Measurements from ENCODE around the gene SOCS6. TPM values are rescaled to one million over a fixed set of nuclear protein-coding genes. Genes with fewer than 3 reads are reported as not detected.

The SOCS6 gene
- total and polyA plus RNA-seq, 2 experiments from 2014 or later = 4.4 to 13.3 TPM

- TF ChIP-seq CTCF (conservative IDR thresholded peaks at IDR 0.05; ENCODE audit: low read depth in 2 of 2) = no peak
Measured at GRCh38 chr18:70293166-70293565, 4.3 kb downstream of the SOCS6 start (continued).

DNA sequence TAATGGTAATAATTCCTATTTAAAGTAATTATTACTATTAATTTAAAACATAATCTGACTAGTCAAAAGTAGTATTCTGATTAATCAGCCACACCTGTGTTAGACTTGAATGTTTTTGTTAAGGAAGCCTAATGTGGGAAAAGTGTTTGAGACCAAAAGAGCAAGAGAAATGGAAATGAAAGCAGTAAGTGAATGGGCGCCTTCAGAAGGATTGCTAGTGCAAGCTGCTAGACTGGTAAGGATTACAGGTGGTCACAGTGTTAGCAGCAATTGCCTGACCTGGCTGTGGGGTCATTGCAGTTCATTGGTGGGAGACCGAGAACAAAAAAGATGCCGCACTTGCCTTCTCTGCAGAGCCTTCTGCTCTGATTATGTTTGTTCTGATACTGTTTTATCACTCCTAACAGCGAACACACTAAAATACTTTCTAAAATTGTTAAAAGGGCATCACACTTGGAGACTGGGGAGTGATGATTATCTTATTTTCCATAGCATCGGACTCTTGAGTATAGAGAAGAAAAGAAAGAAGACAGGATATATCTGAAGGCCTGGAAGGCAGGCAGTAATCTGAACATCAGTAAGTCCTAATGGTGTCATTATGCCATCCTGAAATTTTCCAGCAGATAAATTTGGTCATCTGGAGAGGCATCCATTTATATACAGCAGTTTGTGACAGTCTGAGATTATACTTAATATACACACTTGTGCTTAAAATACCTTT, 5.8 kb downstream of the SOCS6 start:
- no peak overlapping the region for H3K4me2 ChIP-seq
- Mint-ChIP-seq H3K27ac (no peak overlapping the region), H3K4me1 (peaks cover 52% of the 10 kb centered on the region), H3K27me3 (ENCODE audit: insufficient read depth, low read depth, poor library complexity) (peaks cover 8% of the 10 kb centered on the region), H3K36me3 (ENCODE audit: low read depth) (no peaks in the 10 kb centered on the region; the same call in 2 of the 3 replicates), H3K4me3 (no peak overlapping the region), H3K9me3 (no peaks in the 10 kb centered on the region)
- H3K4me3 ChIP-seq = no peak overlapping the region
- no peaks in the 10 kb centered on the region for H3F3A ChIP-seq (replicated peaks; ENCODE audit: low read depth)
- H3K79me2 ChIP-seq (replicated peaks; ENCODE audit: insufficient read depth) = peaks cover 100% of the 10 kb centered on the region
- H3K36me3 ChIP-seq (ENCODE audit: insufficient read depth) = no peaks in the 10 kb centered on the region
- DNase-seq (ENCODE audit: low spot score) (no peak), ATAC-seq (no peak)
- H4K20me1 ChIP-seq (replicated peaks; ENCODE audit: insufficient read depth) = peaks cover 9% of the 10 kb centered on the region
- no peak overlapping the region for H3K27ac ChIP-seq (ENCODE audit: low read depth)
- no peaks in the 10 kb centered on the region for H3K27me3 ChIP-seq (ENCODE audit: insufficient read depth)
- H3K4me1 ChIP-seq (ENCODE audit: insufficient read depth) = peaks cover 26% of the 10 kb centered on the region
- no peak overlapping the region for H2AFZ ChIP-seq
- no peaks in the 10 kb centered on the region for H3K9me2 ChIP-seq (ENCODE audit: insufficient read depth)
- TF ChIP-seq ETS1 (IDR thresholded peaks at IDR 0.05) = no peak
- TF ChIP-seq ZNF114 (CRISPR knock-in tag; IDR thresholded peaks at IDR 0.05) = no peak
- TF ChIP-seq EZH2 (IDR thresholded peaks at IDR 0.05; ENCODE audit: low read depth, unreplicated experiment) = no peak
- TF ChIP-seq ZNF331 (CRISPR knock-in tag; IDR thresholded peaks at IDR 0.05; ENCODE audit: low read depth) = no peak
- TF ChIP-seq STAT1 (IDR thresholded peaks at IDR 0.05; ENCODE audit: unreplicated experiment) = no peak
- TF ChIP-seq POLR2AphosphoS5 (IDR thresholded peaks at IDR 0.05; ENCODE audit: low read depth) = no peak
- TF ChIP-seq, protein P1, sequence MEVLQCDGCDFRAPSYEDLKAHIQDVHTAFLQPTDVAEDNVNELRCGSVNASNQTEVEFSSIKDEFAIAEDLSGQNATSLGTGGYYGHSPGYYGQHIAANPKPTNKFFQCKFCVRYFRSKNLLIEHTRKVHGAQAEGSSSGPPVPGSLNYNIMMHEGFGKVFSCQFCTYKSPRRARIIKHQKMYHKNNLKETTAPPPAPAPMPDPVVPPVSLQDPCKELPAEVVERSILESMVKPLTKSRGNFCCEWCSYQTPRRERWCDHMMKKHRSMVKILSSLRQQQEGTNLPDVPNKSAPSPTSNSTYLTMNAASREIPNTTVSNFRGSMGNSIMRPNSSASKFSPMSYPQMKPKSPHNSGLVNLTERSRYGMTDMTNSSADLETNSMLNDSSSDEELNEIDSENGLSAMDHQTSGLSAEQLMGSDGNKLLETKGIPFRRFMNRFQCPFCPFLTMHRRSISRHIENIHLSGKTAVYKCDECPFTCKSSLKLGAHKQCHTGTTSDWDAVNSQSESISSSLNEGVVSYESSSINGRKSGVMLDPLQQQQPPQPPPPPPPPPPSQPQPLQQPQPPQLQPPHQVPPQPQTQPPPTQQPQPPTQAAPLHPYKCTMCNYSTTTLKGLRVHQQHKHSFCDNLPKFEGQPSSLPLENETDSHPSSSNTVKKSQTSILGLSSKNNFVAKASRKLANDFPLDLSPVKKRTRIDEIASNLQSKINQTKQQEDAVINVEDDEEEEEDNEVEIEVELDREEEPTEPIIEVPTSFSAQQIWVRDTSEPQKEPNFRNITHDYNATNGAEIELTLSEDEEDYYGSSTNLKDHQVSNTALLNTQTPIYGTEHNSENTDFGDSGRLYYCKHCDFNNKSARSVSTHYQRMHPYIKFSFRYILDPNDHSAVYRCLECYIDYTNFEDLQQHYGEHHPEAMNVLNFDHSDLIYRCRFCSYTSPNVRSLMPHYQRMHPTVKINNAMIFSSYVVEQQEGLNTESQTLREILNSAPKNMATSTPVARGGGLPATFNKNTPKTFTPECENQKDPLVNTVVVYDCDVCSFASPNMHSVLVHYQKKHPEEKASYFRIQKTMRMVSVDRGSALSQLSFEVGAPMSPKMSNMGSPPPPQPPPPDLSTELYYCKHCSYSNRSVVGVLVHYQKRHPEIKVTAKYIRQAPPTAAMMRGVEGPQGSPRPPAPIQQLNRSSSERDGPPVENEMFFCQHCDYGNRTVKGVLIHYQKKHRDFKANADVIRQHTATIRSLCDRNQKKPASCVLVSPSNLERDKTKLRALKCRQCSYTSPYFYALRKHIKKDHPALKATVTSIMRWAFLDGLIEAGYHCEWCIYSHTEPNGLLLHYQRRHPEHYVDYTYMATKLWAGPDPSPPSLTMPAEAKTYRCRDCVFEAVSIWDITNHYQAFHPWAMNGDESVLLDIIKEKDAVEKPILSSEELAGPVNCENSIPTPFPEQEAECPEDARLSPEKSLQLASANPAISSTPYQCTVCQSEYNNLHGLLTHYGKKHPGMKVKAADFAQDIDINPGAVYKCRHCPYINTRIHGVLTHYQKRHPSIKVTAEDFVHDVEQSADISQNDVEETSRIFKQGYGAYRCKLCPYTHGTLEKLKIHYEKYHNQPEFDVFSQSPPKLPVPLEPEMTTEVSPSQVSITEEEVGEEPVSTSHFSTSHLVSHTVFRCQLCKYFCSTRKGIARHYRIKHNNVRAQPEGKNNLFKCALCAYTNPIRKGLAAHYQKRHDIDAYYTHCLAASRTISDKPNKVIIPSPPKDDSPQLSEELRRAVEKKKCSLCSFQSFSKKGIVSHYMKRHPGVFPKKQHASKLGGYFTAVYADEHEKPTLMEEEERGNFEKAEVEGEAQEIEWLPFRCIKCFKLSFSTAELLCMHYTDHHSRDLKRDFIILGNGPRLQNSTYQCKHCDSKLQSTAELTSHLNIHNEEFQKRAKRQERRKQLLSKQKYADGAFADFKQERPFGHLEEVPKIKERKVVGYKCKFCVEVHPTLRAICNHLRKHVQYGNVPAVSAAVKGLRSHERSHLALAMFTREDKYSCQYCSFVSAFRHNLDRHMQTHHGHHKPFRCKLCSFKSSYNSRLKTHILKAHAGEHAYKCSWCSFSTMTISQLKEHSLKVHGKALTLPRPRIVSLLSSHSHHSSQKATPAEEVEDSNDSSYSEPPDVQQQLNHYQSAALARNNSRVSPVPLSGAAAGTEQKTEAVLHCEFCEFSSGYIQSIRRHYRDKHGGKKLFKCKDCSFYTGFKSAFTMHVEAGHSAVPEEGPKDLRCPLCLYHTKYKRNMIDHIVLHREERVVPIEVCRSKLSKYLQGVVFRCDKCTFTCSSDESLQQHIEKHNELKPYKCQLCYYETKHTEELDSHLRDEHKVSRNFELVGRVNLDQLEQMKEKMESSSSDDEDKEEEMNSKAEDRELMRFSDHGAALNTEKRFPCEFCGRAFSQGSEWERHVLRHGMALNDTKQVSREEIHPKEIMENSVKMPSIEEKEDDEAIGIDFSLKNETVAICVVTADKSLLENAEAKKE (CRISPR knock-in tag; IDR thresholded peaks at IDR 0.05) = no peak
- TF ChIP-seq CTCF (conservative IDR thresholded peaks at IDR 0.05; ENCODE audit: low read depth in 2 of 2) = no peak
- TF ChIP-seq CREB1 (CRISPR knock-in tag; IDR thresholded peaks at IDR 0.05; ENCODE audit: low read depth) = no peak

All from GM23338 (cell line).